PFSK-1 (cell line): Measurements from ENCODE around the gene CHST15.

Experiments
- POLR2AphosphoS5 ChIP-seq: IDR thresholded peaks from 2 replicates; pipeline ENCODE4 v1.6.1; 2012; ENCODE audit warnings: low read depth, mild to moderate bottlenecking, control low read depth, low read length, moderate library complexity
- SIN3A ChIP-seq: IDR thresholded peaks from 2 replicates; pipeline ENCODE4 v1.6.1; 2012; ENCODE audit warnings: mild to moderate bottlenecking, low read length, moderate library complexity, borderline replicate concordance; ENCODE audit not compliant: insufficient read depth
- TAF1 ChIP-seq: IDR thresholded peaks from 2 replicates; pipeline ENCODE4 v1.6.1; 2012; ENCODE audit warnings: low read length, control low read depth, borderline replicate concordance; ENCODE audit not compliant: insufficient read depth

DNA sequence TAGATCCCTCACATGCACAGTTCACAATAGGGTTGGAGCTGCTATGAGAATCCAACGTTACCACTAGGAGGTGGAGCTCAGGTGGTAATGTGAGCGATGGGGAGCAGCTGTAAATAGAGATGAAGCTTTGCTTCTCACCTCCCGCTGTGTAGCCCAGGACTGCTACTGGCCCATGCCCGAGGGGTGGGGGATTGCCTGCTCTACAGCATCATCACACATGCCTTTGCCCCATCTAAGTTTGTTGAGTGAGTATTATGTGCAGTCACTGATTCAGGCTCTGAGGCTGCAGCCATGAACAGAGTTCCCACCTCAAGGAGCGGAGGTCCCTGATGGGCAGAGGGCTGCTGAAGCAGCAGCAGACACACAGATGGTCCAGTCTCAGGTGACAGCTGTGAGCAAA, 94.1 kb downstream of the CHST15 start:
- TF ChIP-seq POLR2AphosphoS5 (no peak), TAF1 (no peak), SIN3A (no peak)
